Small intestine (tissue), 7 donors: ENCODE measurements around the gene TECTA. TPM values are rescaled to one million over a fixed set of nuclear protein-coding genes. Genes with fewer than 3 reads are reported as not detected.

Experiments used
- DNase-seq, 2 donors: peaks; one replicate each; pipeline versions ENCODE4 v3.0.0 to v3.0.0-alpha.2; 2013
- FAIRE-seq: peaks from 2 replicates; lab custom pipeline; 2012; peaks lifted over from hg19 to GRCh38; lab: Jason Lieb, UNC
- H3K27ac ChIP-seq, 3 donors: one replicate each; pipeline ENCODE4 v1.5.1; 2013; ENCODE audit warnings: low read length in 2 of 3, mild to moderate bottlenecking in 2 of 3, control low read depth in 1 of 3, inconsistent platforms in 1 of 3, low read depth in 1 of 3, moderate library complexity in 1 of 3
- H3K27me3 ChIP-seq, 3 donors: one replicate each; pipeline ENCODE4 v1.6.1; 2013; ENCODE audit warnings: low read length in 3 of 3, inconsistent platforms in 1 of 3; ENCODE audit not compliant: control insufficient read depth in 3 of 3, insufficient read depth in 3 of 3
- H3K36me3 ChIP-seq, 3 donors: one replicate each; pipeline ENCODE4 v1.6.1; 2013; ENCODE audit warnings: low read length in 3 of 3, inconsistent platforms in 1 of 3, low read depth in 1 of 3, mild to moderate bottlenecking in 1 of 3, moderate library complexity in 1 of 3; ENCODE audit not compliant: control insufficient read depth in 3 of 3, insufficient read depth in 2 of 3
- H3K4me1 ChIP-seq, 3 donors: one replicate each; pipeline ENCODE4 v1.6.1; 2013; ENCODE audit warnings: low read length in 2 of 3, inconsistent platforms in 1 of 3, low read depth in 1 of 3, mild to moderate bottlenecking in 1 of 3, moderate library complexity in 1 of 3; ENCODE audit not compliant: control insufficient read depth in 3 of 3, insufficient read depth in 2 of 3
- H3K4me3 ChIP-seq, 3 donors: one replicate each; pipeline ENCODE4 v1.5.1; 2013; ENCODE audit warnings: low read length in 3 of 3, control low read depth in 1 of 3, inconsistent platforms in 1 of 3, low read depth in 1 of 3, mild to moderate bottlenecking in 1 of 3, moderate library complexity in 1 of 3
- H3K9me3 ChIP-seq, 2 donors: one replicate each; pipeline ENCODE4 v1.6.1; 2013; ENCODE audit warnings: low read depth in 1 of 2, low read length in 1 of 2; ENCODE audit not compliant: control insufficient read depth in 2 of 2, insufficient read depth in 1 of 2
- whole genome bisulfite sequencing, 3 donors: extraction: QIAGEN DNeasy Blood & Tissue Kit; methylation state at CpG; one replicate each; pipeline ENCODE4 v1.1.7; 2013; 5-methylcytosine and 5-hydroxymethylcytosine counted together
- polyA plus RNA-seq, 4 donors: library from polyadenylated mRNA; stranded (reverse) in 3 of 4; unstranded in 1 of 4; fragments of 200-250 nt in 3 of 4; fragments of 120-200 nt in 1 of 4; gene quantifications; one replicate each; pipeline versions ENCODE4 v1.2.1 to v1.2.3, GENCODE V29; 2013
- donor health status: healthy with polysubstance abuse.
- donor health status: control.
- donor health status: control.
- donor health status: Bipolar disorder and iron deficiency.
- donor health status: healthy.

TECTA gene
- polyA plus RNA-seq, 4 donors = 0.21 to 2.9 TPM; not detected in 2

DNA sequence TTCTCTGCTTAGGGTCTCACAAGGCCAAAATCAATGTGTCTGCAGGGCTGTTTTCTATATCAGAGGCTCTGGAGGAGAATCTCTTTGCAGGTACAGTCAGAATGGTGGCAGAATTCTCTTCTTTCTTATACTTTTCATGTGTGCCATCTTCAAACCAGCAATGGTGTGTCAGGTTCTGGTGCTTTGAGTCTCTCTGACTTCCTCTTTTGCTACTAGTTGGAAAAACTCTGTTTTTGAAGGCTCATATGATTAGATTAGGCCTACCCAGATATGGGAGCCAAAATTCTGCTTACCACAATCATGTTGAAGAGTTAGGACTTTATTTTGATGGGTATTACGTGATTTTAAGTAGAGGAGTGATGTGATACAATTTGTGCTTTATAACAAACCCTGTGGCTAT is 18.8 kb upstream of the TECTA start:
- no peaks in the 10 kb centered on the region for H3K27me3 ChIP-seq
- H3K27ac ChIP-seq = no peak overlapping the region
- H3K4me3 ChIP-seq = no peak overlapping the region
- DNase-seq (no peak), FAIRE-seq (no peak)
- H3K36me3 ChIP-seq = peaks cover 0 to 2% (median 0%) of the 10 kb centered on the region in 3 donors
- no peaks in the 10 kb centered on the region for H3K9me3 ChIP-seq
- WGBS, 3 donors = 84 to 96% (median 89%) methylated on average over 1 of the region's 1 CpG
- H3K4me1 ChIP-seq = peaks cover 0 to 3% (median 0%) of the 10 kb centered on the region in 3 donors

DNA sequence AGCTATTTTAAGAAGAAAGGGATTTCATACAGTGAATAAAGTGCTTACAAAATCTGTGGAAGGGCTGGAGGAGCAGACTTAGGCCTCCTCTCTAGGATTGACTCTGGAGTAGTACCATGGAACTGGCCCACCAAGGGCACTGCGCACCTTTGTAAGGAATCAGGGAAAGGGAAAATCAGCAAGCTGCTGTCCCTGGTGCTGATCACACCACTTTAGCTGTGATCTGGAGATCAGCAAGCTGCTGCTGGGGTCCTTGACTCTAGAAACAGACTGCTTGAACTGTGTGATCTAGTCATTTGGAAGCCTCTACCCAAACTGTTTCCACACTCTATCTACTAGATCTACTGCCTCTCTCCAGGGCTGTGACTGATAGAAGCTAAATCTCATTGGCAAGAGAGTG is 18.4 kb upstream of the TECTA start:
- no peak overlapping the region for H3K4me3 ChIP-seq
- peaks cover 0 to 3% (median 0%) of the 10 kb centered on the region in 3 donors for H3K4me1 ChIP-seq
- H3K27me3 ChIP-seq = no peaks in the 10 kb centered on the region
- H3K9me3 ChIP-seq = no peaks in the 10 kb centered on the region
- 95 to 100% (median 96%) methylated on average over 1 of the region's 1 CpG for WGBS, 3 donors
- FAIRE-seq = no peak
- H3K36me3 ChIP-seq = peaks cover 0 to 4% (median 0%) of the 10 kb centered on the region in 3 donors
- no peak overlapping the region for H3K27ac ChIP-seq
- DNase-seq = peak in 1 of 2 donors; percentile 26

DNA sequence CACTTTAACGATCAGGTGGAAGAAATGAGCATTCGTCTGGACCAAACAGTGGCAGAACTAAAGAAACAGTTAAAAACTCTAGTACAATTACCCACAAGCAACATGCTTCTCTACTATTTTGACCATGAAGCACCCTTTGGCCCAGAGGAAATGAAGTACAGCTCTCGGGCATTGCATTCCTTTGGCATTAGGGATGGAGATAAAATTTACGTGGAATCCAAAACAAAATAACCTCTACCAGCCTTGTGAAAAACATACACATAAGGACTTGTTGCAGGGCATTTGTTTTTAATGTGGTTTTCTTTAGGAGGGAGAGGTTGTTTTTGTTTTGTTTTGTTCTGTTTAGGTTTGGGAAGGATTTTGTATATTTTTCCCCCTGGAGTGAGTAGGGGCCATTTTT is 14.2 kb upstream of the TECTA start:
- Histone ChIP-seq H3K27ac (peak overlapping the region in 1 of 3 donors; percentile 19), H3K9me3 (no peaks in the 10 kb centered on the region), H3K36me3 (peaks cover 0 to 4% (median 0%) of the 10 kb centered on the region in 3 donors), H3K4me3 (no peak overlapping the region), H3K27me3 (no peaks in the 10 kb centered on the region), H3K4me1 (peaks cover 0 to 14% (median 0%) of the 10 kb centered on the region in 3 donors)
- no peak for FAIRE-seq
- no peak for DNase-seq
- 90 to 97% (median 92%) methylated on average over 4 of the region's 4 CpGs for WGBS, 3 donors

DNA sequence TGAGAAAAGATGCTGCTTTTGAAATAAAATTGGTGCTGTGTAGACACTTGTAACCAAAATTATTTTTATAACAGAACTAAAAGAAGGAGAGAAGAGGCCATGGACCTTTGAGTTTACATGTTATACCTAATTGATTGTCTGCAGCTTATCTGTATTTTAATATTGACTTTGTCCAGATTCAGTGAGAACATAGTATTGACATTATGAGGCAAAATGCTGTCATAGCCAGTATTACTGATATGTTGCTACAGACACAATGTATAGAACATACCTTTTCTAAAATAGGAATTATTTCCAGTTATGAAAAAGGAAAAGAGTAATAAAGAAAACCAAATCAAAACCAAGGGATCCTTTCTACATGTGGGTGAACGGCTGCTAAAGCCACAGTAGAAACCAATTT is 11.5 kb upstream of the TECTA start:
- Histone ChIP-seq H3K27me3 (no peaks in the 10 kb centered on the region), H3K27ac (no peak overlapping the region), H3K9me3 (no peaks in the 10 kb centered on the region), H3K36me3 (peaks cover 0 to 4% (median 0%) of the 10 kb centered on the region in 3 donors), H3K4me1 (peaks cover 0 to 14% (median 0%) of the 10 kb centered on the region in 3 donors), H3K4me3 (no peak overlapping the region)
- DNase-seq = no peak
- WGBS, 3 donors = 93 to 97% (median 93%) methylated on average over 1 of the region's 1 CpG
- no peak for FAIRE-seq

DNA sequence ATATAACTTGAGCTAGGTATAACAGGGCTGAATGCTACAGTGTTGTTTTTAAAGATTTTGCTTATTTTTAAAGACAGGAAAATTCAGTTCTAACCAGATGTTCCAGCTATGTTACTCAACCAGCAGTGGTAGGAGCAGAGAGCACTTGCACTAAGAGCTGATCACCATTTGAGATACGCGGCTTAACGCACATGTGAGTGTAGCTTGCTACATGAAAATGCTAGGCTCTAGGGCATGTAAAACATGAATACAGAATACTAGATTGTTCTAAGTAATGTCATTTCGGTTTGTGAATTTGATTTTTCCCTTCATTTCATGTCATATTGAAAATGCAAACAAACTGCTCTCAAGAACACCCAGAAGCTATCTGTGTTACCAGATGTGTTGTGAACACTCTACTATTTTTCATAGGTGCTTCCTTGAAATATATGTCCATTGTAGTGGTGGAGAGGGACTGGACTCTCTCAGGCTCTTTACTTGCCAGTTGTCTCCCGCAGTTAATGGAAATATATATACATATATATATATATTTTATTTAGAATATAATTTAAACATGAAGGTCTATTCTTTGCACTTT is 10.8 kb upstream of the TECTA start:
- FAIRE-seq = no peak
- H3K36me3 ChIP-seq = peaks cover 0 to 4% (median 0%) of the 10 kb centered on the region in 3 donors
- no peaks in the 10 kb centered on the region for H3K27me3 ChIP-seq
- no peak overlapping the region for H3K27ac ChIP-seq
- no peaks in the 10 kb centered on the region for H3K9me3 ChIP-seq
- H3K4me1 ChIP-seq = peaks cover 0 to 14% (median 0%) of the 10 kb centered on the region in 3 donors
- H3K4me3 ChIP-seq = no peak overlapping the region
- WGBS, 3 donors = 96 to 97% (median 96%) methylated on average over 5 of the region's 5 CpGs
- no peak for DNase-seq

DNA sequence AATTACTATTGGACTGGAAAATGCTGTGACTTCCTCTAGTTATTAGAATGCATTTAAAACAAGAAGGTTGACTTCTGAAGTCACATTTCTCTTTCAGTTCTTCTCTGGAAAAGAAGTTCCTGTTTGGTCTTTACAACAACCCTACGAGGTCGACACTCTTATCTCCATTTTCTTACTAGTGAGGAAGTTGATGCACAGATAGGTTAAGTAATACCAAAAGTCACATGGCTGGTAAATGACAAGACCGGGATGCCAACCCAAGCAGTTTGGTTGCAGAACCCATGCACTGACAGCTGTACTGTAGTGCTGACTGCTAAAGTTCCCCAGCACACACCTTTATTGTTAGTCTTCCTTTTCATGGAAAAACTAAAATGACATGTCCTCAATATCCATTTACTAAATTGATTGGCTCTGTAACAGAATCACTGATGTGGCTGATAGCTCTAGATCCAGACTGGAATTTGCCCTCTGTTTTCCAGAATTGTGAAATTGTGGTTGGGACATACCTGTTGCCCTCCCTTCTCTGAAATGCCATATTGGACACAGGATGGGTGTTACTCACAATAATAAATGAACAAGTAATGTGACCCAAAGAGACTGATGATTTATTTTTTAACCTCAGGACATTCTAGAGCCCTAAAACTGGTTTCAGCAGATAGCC is 9.4 kb upstream of the TECTA start:
- 47 to 58% (median 47%) methylated on average over 3 of the region's 3 CpGs for WGBS, 3 donors
- Histone ChIP-seq H3K4me1 (peaks cover 0 to 11% (median 0%) of the 10 kb centered on the region in 3 donors), H3K36me3 (peaks cover 0 to 4% (median 0%) of the 10 kb centered on the region in 3 donors), H3K27me3 (no peaks in the 10 kb centered on the region), H3K9me3 (no peaks in the 10 kb centered on the region), H3K4me3 (no peak overlapping the region), H3K27ac (peak overlapping the region in 1 of 3 donors; percentile 60)
- no peak for FAIRE-seq
- peak; percentile 62 to 76 for DNase-seq

DNA sequence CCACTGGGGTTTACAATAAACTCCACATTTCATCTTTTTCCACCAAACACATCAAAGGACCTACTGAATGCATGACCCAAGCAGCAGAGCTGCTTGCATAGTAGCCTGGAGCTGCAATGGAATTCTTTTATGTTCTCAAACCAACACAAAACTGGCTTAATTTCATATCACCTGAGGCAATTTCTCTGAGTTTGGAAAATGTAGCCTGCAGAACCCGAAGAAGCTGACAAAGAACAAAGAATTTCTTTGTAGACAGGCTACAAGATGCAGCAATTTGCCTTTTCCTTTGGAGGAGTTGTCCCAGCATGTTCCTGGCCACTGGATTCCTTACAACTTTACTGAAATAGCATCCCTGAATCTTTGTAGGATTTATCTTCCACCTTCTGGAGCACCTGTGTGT is 5.5 kb upstream of the TECTA start:
- H3K27me3 ChIP-seq = no peaks in the 10 kb centered on the region
- H3K9me3 ChIP-seq = no peaks in the 10 kb centered on the region
- H3K4me3 ChIP-seq = no peak overlapping the region
- no peaks in the 10 kb centered on the region for H3K36me3 ChIP-seq
- H3K4me1 ChIP-seq = peaks cover 0 to 3% (median 0%) of the 10 kb centered on the region in 3 donors
- no peak overlapping the region for H3K27ac ChIP-seq
- DNase-seq (no peak), FAIRE-seq (no peak)
- 75 to 93% (median 77%) methylated on average over 1 of the region's 1 CpG for WGBS, 3 donors

DNA sequence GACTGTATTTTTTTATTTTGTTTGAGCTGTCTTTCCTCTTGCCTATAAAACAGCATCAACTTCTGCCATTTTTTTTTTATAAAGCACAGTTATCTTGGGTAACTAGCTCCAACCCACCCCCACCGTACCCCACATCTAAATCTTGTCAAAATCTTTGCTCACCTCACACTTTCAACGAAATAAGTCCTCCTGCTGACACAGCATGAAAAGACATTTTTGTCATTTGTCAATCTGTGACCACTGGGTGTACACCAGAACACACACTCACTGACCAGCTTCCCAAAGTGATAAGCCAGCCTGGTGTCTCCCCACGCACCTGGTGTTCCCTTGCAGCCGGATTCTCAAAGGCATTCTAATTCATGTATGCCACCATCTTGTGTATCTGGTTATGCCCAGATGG is 1.7 kb upstream of the TECTA start:
- WGBS, 3 donors = 78 to 89% (median 87%) methylated on average over 4 of the region's 4 CpGs
- no peak for DNase-seq
- Histone ChIP-seq H3K27ac (no peak overlapping the region), H3K27me3 (no peaks in the 10 kb centered on the region), H3K4me1 (no peaks in the 10 kb centered on the region), H3K36me3 (no peaks in the 10 kb centered on the region), H3K9me3 (no peaks in the 10 kb centered on the region), H3K4me3 (no peak overlapping the region)
- FAIRE-seq = no peak
